Raji (cell line): ENCODE data around the gene FIGN.

Experiments used
- POLR2A ChIP-seq: IDR thresholded peaks from 2 replicates; pipeline ENCODE4 v1.6.1; 2011; ENCODE audit warnings: low read depth, low read length, control low read depth; ENCODE audit not compliant: insufficient read depth

FIGN gene

DNA sequence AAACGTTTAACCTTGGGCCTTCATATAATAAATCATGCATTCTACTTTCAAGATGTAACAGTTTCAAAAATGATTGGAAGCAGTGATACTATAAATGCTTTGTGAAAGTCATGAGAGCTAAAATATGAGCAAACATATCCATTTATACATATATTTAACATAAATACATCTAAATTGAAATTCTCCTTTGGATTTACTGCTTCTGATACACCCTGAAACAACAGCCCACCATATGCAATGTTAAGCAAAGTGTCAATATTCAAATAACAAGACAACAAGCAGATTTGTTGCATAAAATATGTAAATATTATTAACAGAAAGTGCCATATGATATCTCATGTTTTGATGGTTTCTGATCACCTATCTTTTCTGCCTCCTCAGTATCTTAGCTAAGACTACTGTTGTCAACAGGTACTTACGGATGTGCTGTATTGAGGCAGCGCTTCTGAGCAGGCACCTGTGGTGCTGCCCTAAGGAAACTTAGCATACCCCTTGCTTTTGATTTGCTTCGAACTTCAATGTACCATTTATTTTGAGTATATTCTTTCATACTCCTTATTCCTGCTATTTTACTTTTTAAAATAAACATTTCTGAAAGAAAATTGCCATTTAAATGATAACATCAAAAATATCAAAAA lies 6.1 kb downstream of the FIGN start:
- no peak for TF ChIP-seq POLR2A

DNA sequence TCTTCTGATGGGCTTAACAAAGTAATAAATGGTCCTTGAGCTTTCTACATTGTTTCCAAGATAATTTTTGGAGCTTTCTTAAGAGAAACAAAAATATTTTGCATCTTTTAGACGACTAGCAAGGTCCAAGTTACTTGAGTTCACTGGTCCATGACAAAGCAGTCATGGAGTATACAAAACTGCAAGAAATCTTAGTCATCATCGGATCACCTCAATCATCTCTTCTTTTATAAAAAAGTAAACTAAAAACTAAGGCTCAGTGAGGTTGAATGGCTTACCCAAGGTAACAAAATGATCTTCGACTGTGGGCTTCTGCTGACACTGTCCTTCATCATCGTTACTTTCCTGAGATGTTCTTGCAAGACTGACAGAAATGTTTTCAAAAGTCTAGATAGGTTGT lies 11.9 kb downstream of the FIGN start:
- TF ChIP-seq POLR2A: no peak

DNA sequence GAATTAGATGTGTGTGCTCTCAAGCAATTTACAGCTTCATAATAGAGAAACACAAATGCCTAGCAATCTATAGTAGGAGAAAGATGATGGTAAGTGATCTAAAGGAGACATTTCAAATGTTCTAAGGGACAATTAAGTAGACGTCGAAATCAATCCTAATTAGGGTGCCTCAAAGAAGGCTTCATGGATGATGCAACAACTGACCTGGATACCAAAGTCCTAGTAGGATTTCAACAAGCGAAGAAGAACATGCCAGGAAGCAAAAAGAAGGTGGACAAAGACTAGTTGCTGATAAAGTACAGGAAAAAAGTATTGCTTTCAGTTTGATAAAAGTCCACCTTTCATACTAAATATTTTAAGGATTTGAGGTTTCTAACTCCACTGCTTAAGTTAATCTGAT lies 12.5 kb downstream of the FIGN start:
- TF ChIP-seq POLR2A: no peak

DNA sequence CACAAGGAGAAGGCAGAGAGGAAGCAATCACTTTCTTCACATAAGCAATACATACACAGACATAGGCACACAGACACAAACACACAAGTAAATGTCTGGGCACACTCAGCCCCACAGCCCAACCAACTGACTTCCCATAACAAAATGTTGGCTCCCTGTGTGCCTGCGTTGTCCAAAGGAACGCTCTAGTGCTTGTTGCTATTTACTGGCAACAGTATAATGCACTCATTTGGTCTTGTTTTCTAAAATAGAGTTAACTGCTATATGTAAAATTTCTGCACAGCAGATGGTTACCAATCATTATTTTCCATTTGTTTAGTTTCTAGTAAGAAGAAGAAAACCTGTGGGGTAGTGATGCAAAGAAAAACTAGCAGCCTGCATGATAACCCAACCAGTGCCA lies 16.5 kb downstream of the FIGN start:
- no peak for TF ChIP-seq POLR2A

DNA sequence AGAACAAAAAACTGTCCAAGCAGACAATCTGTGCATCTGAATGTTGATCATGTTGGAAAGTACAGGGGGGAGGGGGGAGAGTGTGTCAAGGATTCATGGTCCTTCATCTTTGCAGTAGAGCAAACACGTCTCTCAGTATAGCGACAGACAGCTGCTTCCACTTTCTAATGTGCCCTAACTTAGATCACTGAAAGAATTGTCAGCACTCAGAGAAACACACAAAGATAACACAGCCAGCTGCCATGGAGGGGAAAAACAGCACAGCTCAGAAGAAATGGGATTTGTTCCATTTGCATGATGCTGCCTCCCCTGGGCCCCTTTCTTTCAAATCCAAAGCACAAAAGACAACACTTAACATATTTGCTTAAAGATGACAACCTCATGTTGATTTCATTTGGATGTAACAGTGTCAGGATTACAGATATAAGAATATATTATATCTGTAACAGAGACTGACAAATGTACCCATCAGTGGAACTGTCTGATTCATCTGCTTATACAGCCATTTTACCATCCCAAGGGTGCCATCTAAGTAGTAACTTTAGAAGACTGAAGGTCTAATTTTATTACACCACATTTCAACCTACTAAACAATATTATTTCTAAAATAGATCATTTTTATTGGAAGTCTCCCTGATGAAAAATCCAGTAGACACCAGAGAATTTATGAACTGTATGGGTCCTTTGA lies 17.7 kb downstream of the FIGN start:
- no peak for TF ChIP-seq POLR2A

DNA sequence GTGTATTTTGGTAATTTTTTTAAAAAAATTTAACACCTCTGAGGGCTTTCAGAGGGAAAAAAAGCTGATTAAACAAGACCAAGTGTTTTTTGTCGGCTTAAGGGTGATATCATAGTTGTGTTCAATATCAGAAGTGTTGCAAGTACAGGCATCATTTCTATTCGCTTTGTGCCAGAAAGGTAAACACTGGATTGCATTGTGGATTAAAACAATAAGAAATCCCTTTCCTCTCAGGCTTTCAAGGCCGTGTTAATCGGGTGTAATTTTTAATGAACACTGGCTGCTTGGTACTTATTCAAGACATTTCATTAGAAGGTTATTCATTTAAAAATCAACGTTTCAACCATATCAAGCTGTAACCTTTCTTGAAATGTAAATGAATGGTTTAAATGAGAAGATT lies 18.3 kb downstream of the FIGN start:
- TF ChIP-seq POLR2A: no peak

DNA sequence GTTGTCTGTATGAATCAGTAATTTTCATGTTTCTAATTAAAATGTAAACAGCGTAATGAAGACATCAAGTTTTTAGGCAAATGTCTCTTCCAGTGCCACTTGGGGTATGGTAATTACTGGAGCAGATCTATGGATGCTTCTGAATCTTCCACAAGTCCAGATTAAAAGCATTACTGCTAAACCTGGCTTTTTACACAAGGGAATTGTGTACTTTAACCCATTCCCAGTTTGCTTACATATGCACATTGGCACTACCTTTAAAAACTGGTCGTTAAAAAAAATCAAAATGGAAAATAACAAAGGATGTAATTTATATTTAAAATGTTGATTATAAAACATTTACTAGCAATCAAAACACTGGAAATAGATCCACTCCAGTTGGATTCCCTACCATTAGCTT lies 19.7 kb downstream of the FIGN start:
- TF ChIP-seq POLR2A: no peak

DNA sequence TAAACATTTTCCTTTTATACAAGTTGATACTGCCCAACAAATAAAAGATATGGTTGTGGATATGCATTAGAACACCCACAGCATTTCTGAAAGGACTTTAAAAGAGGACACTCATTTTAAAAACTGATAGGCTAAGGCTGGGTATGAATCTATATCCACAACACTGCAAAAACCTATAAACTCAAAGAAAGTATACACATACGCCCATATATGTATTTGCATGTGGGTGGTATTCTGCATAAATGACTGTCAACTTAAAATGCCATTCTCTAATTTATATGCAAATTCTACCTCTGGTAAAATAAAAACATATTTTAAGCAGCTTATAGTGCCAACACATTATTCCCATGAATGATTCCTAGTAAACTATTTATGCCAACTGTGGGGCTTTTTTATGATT lies 20.1 kb downstream of the FIGN start:
- no peak for TF ChIP-seq POLR2A

DNA sequence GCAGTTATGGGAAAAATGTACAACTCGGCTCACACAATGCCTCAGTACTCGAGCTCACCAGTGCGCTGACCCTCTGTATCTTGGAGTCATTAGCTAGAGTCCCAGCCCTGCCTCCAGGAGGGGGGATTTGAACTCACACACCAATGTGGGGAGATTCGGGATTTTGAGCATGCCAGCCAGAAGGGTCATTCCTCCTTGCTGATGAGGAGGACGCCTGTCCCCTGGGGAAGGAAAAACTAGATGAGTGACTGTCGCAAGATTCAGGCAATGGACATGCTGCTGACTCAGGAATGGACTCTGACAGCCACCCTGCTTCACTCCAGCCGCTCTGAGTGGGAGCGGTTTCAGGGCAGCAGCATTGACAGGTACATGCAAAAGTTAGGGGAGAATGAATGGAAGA lies 20.6 kb downstream of the FIGN start:
- no peak for TF ChIP-seq POLR2A

DNA sequence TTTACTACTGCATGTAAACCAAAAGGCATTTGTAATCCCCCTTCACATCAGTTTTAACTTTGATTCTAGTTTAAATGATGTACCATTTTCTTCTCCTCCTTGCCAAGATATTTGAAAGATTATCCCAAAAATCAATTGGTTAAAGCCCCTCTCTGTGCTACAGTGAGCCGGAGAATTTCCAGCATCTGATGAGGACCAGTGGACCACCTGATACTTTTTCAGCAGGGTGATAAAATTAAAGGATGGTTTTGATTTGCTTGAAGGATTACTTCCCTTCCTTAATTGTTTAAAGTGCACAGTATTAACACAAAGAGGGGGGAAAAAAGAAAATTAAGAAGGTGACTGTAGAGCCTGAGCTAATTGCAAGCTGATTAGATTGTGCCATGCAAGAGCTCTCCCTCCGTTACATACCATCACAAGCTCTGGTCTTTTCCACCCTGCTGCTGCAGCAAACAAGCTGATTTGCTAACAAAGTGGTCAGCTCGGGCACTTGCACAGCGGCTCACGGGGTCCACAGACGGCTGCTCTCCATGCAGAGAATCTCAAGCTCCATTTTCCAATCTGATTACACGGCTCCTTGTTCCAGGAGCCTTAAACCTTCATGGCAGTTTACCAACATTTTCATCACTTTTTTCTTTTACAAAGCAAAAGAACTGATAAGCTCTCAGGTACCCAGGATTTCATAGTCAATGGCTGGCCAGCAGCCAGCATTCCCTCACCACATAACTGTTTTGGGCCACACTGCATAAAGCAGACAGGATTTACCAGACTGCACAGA lies 22.1 kb downstream of the FIGN start:
- no peak for TF ChIP-seq POLR2A

DNA sequence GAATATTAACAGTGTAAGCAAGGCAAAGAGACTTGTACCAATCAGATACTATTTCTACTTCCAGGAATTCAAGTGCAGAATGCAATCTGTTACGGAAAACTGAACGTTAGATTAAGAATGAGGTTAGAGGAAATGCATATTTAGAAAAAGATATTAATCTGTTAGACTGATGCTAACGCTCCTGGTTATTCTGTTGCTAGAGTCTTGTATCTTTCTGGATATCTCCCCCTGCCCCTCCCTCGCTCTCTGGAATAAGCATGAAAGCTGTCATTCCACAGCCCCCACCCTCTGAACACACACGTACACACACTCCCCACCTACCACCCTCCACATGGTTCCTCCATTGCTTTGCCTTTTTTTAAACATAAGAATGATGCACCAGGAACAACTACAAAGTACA lies 24.1 kb downstream of the FIGN start:
- TF ChIP-seq POLR2A: no peak

DNA sequence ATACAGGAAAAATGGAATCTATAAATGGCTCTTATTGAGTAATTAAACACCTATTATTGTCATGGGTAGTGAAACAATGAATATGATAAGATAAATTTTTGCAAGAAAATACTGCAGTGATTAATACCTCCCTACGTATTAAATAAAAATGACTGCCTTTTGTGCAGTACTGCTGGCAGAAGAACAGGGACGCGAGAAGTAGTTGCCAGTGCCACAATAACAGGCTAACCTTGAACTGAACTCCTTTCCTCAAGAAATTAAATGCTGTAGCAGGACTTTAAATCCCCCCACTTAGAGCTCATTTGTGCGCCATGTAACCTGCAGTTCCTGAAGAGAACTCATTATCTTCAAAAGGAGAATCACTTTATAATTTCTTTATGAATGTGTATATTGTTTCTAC lies 24.6 kb downstream of the FIGN start:
- TF ChIP-seq POLR2A: no peak

DNA sequence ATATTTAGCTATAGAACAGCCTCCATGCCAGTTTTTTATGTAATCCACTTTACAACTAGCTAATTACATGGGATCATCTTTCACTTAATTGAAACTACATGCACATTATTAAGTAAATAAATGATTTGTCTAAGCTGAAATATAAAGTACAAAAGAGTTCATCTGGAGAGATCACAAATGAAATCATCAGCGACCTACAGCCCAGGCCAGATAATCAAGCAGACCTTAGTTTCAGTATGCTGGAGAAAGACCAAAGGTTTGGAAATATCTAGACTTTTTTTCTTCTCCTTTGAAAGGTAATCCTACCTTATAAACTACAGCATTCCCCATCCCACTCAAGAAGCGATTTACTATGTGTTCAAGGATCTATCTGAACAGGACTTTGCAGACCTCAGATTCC lies 26.5 kb downstream of the FIGN start:
- TF ChIP-seq POLR2A: no peak

DNA sequence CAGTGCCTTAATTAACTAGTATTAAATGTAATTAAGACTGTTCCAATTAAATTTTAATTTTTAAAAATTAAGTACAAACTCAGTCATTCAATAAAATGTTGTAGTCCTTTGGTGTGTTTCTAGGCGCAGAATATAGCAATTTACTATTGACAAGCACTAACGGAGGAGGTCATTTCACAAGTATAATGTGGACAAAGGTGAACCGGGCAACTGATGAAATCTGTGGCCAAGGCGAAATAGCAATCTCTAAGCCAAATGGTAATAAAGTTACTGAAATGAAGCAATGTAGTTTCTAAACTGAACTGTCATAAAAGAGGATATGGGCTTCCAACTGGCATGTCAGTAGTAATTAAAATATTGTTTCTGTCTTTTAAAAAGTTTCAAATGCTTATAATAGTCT lies 27.5 kb downstream of the FIGN start:
- TF ChIP-seq POLR2A: no peak

DNA sequence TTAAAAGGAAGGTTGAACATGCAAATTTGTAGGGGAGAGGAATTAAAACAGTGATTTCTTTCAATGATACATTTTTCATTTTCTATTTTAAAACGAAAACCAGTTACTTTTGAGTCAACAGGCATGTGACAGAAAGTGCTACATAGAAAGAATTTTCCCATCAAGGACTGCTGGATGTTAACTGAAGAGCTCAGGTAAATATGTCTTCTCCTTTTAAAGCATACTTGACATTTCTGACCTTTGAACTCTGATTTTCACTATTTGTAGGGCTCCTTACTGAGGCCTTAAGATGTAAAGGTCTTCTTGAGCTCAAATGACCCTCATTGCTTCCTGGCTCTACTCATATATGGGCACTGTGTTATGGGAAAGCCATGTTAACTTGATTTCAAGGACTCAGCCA lies 32.4 kb downstream of the FIGN start:
- TF ChIP-seq POLR2A: no peak
